ENCODE data around the gene STK38L.
A peak's percentile ranks its signal among the peaks of the same experiment; 100 is the strongest.

STK38L gene

DNA sequence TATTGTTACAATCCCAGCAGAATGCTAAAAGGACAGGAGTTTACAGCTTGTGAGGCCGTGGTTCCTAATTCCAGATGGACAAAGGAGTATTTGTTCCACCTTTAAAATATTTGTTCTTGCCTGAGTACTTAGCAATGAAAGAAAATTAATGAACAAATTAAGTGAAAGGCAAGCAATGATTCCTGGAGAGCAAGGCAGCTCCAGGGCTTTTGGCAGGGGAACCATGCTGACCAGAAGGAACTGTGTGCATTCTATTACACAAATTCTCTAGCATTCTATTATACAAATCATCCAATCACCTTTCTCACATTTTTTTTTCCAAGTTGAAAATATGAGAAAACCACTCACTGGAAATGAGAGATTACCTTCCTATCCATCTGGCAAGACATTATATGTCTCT is 86.8 kb downstream of the STK38L start:
- DNase-seq, result no peak

DNA sequence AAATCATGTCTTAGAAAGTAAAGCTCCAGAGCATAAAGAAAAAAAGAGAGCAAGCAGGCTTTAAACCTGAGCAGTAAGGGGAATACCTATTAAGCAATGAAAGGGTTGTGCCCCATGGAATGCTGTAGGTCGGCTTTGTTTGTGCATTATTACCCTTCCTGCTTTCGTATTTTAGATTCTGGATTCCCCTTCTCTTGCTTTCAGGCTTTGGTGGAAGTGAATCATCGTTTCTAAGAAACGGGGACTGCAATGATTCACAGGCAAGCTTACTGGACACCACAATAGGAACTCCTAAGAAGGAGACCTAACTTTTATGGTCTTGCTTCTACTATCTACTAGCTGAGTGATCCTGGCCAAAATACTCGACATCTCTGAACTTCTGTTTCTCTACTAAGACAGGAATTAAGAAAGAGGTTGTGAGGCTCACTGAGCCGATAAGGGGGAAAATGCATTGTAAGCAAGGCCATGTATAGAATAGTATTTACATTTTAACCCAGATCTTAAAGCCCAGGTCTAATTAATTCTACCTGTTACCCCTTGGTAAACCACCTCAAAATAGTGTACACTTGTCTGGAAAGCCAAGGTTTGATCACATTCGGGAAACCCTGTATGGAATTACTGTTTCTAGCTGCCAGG is 87.3 kb downstream of the STK38L start:
- no peak for DNase-seq

DNA sequence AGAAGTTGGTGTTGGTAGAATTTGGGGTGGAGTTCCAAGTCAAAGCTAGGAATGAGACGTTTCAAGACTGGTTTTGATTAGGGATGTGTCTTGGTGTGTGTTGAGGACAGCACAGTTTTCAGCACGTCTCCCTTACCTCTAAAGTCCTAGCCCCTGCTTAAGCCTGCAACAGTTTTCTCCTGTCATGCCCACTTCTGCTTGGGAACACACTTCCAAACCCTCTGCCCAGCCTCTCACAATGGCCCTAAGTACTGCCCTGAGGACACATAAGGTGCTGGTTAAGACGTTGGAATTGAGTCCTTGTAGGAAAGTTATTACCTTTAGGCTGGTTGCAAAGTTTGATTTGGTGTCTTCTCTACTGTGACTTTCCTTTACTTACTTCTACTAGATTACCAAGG is 87.8 kb downstream of the STK38L start:
- no peak for DNase-seq

DNA sequence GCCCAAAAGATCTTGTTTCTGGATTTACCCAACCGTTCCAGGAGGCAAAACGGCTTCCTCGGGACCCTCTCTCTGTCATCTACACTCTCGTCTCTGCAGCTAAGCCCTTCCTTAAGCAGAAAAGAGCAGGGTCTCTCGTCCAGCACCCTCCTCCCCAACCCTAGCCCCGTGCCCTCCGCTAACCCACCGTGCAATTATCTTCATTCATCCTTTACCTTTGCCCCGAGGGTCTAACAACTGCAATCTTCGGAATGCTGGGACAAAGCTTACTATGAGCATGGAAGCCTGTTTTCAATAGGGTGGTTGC is 88.3 kb downstream of the STK38L start:
- peak; percentile 40 for DNase-seq

DNA sequence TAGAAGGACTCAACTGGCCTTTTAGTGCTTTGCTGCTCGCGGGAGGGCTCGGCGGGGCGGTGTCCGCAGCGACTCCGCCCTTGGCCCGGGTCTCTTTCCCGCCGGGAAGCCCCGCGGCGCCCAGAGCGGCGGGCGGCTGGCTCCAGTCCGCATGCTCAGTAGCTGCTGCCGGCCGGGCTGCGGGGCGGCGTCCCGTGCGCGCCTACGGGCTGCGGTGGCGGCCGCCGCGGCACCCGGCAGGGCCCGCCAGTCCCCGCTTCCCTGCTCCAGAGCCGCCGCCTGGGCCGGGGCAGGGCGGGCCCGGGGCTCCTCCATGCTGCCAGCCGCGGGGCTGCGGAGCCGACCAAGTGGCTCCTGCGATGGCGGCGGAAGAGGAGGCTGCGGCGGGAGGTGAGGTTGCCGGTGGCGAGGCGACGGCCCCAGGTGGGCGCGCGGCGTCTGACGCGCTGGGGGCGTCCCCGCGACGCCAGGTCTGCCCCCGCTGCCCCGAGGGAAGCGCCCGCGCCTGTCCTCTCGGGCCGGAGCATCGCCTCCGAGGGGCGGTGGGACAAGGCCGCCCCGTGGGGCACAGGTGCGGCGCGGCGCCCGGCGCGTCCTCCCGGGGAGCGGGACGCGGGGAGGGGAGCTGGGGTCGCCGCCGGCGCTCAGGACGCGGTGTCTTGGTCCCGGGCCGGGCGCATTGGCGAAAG is 88.8 kb downstream of the STK38L start, which contains the start of gene BMAL2:
TSS of gene BMAL2 (plus strand) at position 123 of the 689 bp plus-strand sequence. CDS start at position 360, 237 bp downstream.
- DNase-seq, result peak; percentile 70

DNA sequence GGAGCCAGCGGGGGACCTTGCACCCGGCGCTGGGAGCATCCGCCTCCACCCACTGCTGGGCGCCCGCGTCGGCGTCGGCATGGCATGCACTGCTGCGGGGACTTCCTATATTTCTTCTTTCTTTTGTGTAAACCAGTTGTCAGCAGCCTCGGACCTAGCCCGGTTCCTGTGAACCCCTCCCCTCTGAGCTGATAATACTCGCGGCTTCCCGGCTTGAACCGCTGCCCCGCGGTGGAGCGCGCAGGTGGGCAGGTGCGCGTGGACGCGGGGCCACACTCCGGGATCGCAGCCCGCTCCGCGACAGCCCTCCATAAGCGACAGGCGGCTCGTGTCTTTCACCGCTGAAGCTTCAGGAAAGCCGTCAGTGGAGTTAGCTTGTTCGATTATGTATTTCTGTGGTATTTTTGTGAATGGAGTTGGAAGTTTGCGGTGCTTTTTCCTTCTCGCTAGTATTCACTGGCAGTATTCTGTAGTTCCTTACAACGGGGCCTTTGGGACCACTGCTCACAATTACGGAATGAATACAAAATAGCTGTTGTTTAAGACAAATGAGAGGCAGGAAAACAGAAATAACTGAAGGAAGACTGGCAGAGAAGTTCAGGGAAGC is 89.4 kb downstream of the STK38L start:
- DNase-seq, result peak; percentile 16

DNA sequence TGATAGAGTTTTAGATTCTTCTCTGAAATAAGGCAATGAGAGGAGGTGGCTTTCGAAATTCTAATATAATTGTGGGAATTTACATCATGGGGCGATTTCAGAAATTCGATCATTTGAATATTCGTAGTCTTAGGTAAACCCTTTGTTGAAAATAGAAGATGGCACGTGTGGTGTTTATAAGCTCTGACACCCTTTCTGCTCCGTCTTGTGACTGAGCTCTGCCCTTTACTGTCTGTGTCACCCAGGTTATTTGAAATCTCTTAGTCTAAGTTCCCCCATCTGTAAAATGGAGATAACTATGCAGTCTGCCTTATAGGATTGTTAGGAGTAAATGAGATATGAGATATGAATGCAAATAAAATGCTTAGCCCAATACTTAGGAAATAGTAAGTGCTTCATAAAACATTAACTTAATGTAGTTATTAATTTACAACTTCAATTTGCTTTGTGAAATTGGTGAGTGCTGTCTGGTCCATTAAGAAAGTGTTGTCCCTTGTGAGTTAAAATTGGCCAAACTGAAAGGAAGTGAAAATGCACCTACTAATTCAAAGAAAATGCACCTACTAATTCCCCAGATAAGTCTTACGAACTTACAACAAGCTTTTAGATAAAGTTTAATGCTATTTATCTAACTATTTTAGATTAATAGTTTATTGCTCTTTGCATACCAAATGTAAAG is 90.1 kb downstream of the STK38L start:
- no peak for DNase-seq

DNA sequence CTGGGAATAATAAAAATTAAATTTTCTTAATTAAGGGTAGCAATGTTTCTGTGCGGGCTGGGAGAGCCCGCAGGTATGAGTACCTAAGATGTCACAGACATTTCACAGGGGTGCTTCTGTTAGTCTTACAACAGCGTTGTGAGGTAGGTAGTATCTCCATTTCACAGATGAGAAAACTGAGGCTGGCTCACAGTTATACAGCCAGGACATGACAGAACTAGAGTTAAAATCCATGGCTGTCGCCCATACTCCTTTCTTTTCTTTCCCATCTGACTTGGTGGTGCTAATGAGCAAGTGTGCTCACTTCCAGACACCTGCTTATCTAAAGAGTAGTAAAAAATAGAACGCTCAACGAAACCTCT is 90.6 kb downstream of the STK38L start:
- no peak for DNase-seq

DNA sequence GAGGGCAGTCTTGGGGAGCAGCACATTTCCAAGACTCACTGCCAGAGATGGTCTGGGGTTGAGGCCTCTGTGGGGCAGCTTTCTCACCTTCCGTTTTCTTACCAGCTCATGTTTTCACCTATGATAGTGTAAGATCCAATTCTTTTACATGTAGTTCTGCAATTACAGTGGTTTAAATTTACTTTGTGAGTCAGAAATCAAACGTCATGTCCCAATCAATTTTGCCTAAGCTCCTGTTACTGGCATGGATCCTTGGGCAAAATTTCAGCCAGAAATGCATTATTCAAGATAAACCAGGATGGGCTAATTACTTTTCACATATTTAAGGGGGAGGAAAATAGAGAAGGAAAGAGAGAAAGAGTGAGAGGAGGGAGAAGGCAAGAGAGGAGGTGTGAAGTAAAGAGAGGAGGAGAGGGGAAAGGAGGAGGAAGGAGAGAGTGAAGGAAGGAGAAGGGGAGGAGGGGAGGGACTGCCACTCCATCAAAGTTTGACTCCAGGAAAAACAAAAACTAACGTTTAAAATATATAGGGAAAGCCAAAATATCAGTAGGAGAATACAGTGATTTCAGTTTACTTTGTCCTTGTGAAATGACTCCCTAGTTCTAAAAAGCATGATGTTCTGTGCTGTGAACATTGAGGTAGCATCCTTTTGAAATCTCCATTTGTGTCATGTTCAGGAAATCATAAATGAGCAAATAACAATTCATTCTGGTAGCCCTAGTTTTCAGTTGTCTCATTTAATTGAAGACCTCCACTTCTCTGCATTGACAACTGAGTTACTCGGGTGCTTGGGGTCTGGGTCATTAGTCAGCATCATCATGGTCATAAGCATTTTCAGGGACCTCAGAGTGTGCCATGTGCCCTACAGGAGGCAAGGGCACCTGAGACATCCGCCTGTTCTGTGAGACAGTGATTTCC is 91.5 kb downstream of the STK38L start:
- DNase-seq, result no peak

DNA sequence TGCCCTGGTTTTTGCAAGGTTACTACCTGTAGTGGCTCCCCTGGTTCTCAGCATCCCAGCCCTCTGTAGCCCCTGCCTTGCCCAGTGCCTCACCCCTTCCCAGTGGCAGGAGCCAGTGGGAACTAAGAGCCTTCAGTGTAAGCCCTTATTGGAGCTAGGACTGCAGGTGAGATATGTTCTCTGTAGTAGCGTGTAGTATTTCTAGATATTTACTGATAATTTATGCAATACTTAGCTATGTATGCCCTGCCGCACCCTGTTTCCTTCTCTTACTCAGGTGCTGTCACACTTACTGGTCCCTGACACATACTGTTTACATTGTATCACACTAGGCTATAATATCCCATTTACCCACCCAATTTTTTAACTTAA is 92.2 kb downstream of the STK38L start:
- DNase-seq, result no peak

DNA sequence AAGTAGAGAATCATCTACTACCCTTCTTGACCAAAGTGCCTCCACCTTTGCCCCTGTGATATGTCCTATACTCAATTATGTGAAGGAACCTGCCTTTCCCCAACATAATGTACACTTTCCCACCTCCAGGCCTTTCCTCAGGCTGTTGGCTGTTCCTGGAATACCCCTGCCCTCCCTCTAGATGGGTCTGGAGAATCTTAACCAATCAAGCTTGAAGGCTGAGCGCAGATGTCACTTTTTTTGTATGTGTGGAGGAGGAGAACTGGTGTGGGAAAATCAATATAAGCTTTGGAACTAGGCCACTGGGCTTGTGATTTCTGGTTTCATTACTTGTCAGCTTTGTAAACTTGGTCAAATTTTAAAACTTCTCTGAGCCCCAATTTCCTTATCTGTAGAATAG is 93.3 kb downstream of the STK38L start:
- peak; percentile 32 for DNase-seq

DNA sequence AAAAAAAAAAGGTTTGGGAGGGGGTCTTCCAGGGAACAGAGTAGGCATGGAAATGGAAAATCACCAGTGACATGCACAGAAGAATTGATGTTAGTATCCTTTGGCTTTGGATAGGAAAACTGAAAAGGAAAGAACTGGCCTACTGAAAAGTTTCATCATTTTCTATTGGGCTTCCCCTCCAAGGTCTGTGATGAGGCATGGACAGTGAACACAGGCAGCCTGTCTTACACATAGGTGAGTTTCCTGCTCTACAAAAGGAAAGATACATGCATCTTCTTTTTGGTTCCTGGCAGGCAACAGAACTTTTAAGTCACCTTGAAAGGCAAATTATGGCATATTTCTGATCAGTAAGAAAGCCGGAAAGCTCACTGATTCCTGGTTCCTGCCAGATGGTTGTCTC is 94.4 kb downstream of the STK38L start:
- DNase-seq, result no peak

DNA sequence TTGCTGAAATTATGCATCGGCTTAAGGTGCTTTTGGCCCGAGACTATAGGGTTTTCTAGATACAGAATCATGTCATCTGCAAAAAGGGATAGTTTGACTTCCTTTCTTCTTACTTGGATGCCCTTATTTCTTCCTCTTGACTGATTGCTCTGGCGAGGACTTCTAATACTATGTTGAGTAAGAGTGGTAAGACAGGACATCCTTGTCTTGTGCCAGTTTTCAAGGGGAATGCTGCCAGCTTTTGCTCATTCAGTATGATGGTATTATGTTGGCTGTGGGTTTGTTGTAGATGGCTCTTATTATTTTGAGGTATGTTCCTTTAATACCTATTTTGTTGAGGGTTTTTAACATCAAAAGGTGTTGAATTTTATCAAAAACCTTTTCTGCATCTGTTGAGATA is 96.9 kb downstream of the STK38L start:
- DNase-seq, result no peak

DNA sequence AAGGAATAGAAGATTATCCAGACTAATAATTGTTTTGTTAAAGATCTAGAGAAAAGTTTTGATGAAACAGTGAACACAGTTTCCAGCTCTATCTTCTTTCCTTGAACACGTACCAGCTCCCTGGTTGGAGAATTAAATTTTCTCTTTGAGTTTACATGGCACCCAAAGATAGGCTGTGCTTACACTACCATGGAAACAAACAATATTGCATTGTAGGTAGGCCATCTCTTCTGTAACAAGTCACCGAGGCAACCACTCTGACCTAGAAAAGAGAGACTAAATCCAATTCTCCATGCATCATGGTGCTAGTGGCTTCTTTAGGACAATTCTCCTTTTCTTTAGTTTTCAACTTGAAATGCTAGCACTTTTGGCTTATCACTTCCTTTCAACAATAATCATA is 98.5 kb downstream of the STK38L start:
- no peak for DNase-seq

DNA sequence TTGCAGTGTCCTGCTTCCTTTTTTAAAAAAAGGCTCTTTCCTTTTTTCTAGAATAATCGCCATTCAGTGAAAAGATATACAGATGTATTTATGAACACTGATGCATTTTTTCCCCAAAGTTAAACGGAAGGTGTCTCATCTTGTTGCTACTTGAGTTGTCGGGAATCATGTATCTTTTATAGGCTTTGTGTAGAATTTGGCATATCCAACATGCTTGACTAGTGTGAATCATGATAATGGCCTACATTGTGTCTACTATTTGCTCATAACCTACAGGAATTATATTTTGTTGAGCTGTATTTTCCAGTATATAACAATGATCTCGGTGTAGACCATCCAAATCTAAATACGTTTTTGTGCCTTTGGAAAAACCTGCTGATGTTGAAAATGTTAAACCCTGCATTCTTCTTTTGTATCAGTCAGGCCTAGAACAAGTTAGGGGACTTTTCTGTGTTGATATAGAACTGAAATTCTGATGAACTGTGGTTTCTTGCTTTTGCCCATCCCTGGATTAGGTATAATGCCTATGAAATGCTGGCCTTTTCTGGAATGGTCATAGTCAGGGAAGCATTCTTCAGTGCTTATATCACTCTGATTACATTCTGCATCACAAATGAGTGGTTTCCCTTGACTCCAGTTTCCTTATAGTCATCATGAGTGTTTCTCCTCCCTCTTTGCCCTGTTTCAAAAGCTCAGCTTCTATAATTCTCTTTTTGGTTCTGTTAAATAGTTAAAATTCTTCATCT is 99.3 kb downstream of the STK38L start:
- no peak for DNase-seq

DNA sequence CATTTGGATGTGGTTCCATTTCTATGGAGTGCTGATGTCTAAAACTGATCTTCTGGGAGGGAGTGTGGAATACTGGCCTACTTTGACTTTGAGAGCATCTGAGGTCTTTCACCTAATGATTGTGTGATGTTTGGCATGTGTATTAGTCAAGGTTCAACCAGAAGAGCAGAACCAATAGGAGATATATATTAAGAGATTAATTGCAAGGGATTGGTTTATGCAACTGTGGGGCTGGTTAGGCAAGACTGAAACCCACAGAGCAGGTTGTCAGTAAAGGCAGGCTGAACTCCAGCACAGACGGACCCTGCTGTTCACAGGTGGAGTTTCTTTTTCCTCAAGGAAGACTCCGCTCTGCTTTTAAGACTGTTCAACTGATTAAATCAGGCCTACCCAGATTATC is 100.2 kb downstream of the STK38L start:
- DNase-seq, result peak; percentile 96

DNA sequence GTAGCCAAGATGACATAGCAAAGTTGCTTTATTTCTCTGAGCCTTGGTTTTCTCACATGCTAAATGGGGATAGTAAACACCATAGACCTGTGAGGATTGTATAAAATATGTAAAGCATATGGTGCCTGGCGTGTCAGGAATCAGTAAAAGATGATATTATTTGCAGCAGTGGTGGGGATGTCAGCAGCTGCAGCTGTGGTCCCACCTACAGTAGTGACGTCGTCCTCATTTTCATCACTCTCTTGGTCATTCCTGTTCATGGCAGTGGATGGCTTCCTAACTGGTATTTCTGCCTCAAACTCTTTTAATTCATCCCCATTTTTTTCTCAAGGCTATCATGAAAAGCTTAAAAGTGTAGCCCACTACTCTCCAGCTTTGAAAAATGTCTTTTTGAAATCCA is 100.7 kb downstream of the STK38L start:
- DNase-seq, result peak; percentile 68

DNA sequence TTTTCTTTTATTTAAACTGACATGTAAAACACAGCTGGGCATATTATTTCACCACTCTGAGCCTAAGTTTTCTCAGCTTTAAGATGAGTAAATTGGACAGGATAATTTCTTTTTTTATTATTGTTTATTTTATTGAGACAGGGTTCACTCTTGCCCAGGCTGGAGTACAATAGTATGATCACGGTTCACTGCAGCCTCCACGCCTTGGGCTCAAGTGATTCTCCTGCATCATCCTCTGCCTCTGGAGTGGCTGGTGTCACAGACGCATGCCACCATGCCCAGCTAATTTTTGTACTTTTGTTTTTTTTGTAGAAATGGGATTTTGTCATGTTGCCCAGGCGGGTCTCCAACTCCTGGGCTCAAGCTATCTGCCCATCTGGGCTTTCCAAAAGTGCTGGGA is 101.3 kb downstream of the STK38L start:
- DNase-seq, result no peak

DNA sequence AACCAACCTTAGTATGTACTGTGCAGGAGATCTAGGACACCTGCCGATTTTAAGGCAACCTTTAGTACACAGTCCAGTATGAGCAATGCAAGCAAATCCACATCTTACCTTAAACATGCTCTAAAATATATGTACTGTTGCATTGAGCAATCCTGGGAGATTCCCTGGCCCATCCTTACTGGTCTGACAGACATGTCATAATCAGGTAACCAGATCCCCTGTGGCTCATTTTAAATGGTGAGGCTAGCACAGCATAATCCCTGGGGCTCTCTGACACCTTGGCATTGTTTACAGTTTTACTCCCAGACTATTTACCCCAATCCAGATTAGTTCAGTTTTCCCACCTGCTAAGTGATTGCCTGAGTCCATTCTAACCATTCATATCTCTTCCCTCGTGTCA is 103.7 kb downstream of the STK38L start:
- DNase-seq, result peak; percentile 74

DNA sequence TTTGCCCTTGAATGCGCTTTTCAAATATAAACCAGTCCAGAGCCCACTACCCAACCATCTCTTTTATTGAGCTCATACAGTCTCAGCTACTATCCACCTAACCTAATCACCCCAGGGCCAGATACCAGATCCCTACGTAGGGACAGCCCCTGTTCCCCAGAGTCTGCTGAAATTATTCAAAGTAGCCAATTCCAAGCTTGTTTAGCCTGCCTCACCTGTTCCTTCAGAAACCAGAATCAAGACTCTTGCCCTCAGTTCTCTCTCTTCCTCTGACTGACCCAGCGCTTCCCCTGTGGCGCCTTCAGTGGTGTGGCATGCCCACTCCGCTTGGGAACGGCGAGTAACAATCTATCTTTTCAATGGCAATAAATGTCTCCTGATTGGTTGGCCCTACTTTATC is 107.4 kb downstream of the STK38L start:
- DNase-seq, result no peak

DNA sequence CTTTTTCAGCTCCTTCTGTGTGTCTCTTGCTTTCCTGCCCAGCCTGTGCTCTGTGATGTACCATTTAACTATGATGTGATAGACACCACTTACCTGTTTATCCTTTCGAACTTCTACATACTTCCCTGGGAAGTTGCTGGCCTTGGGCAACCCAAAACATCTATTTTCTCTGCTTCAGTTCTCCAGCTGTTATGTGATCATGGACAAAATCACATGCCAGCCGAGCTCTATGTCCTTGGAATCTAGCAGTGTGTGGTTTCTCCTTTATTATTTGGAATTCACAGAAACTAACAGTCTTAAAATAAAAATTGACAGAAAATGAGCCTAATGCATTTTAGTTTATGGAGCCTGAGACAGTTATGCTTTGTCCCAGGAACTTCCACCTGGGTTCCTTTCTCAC is 111.4 kb downstream of the STK38L start:
- DNase-seq, result no peak

DNA sequence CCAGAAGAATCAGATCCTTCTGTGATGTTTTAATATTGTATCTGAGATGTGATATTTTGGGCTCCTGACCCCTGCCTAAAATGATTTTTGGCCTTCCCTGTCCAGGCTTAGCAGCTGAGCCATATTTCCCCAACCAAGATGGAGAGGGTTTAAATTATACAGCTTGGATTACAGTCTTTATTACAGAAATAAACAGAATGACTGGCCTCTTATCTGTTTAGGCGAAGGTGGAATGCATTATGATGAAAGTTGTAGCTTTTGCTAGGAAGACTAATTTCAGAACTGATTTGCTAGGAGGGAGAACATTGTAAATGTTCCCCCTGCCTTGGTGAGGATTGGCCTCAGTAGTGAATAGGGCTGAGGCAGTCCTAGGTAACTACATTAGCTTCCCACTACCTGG is 111.9 kb downstream of the STK38L start:
- no peak for DNase-seq
